ENCODE measurements around the gene FKTN.
"Not testable (repeated sequence)": the region's sequence is repeated elsewhere in the genome, so short reads cannot be mapped to it uniquely, and the experiment has no call there.

Gene FKTN

DNA sequence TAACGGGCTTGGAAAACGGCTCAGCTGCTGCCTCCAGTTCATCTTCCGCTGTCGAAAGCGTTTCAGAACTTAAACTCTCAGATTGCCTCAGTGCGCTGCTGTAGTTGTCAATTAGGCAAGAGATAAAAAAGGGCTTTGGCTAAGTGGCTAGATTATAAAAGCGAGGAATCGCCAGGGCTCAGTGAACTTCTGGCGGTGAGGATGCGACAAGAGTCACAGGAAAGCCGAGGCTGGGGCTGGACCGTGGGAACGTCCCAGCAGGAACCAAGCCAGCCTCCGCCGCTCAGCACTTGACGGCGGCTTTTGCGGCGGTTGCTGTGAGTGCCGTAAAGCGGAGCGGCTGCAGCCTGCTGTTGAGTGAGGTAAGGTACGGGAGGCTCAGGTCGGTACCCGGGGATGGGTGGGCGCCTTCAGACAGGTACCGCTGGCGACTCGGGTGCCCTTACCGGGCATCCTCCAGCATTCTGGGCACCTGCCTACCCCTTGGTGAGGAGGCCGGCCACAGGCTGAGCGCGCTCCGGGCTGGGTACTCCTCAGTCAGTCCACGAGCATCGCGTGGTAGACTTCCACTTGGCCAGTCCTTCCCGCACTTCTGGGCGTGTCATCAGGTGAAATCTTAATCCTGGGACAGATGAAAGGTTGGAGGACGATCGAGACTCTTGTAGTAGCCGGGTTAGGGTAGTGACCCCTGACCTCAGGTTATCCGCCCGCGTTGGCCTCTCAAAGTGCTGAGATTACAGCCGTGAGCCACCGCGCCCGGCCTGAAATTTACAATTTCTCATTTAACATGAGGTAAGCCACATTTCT is at the start of gene FKTN:
Gene FKTN, plus strand, starts transcription at position 328 of the 807 bp plus-strand sequence. CDS start 16,902 bp downstream, outside the sequence.
- DNase-seq = peak; percentile 76

DNA sequence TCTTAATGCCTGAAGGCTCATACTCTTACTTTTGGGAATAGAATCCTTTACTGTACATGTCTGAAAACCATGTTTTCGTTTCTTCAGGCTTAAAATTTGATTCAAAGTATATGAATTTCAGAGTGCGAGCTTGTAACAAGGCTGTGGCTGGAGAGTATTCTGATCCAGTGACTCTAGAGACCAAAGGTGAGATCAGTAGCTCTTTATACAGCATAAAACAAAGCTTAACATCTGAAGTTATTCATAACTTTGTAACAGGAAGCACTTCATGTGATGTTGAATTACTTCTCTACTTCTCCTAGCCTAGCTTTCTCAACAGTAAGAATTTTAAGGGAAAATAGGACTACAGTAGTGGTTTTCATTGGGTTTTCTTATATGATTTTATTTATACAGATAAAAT is 49.4 kb upstream of the FKTN start:
- DNase-seq = no peak

DNA sequence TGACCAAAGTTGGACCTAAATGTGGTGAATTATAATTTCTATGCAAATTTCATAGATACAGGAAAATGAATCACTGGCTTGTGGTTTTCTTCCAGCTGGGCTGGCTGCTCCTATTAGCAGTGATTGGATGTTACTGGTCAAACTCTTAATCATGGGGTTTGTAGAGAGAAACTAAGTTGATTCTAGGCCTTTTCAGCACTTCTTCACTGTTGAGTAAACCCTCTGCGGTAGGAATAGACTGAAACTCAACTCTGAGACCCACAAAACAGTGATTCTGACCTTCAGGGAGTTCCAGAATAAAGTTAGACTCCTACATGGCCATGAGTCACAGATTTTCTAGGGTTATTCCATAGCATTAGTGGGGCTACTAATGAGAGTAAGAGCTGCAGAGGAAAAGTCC is 47.9 kb upstream of the FKTN start:
- no peak for DNase-seq

DNA sequence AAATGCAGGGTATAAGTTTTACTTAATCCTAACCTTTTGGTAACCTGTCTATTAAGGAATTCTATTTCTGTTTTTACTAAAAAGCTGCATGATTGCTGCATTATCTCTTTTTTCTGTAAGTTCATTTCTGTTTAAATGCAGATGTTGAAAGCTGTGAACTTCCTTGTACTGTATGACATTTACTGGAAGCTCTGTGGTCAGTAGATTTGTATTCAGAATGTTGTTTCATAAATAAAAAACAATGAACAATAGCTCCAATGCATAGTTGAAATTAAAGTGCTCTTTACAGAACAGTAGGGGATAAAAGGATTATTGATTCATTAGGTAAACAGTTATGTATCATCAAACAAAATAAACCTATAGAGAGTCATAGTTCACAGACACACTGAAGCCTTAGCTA is 46.5 kb upstream of the FKTN start:
- DNase-seq = no peak

DNA sequence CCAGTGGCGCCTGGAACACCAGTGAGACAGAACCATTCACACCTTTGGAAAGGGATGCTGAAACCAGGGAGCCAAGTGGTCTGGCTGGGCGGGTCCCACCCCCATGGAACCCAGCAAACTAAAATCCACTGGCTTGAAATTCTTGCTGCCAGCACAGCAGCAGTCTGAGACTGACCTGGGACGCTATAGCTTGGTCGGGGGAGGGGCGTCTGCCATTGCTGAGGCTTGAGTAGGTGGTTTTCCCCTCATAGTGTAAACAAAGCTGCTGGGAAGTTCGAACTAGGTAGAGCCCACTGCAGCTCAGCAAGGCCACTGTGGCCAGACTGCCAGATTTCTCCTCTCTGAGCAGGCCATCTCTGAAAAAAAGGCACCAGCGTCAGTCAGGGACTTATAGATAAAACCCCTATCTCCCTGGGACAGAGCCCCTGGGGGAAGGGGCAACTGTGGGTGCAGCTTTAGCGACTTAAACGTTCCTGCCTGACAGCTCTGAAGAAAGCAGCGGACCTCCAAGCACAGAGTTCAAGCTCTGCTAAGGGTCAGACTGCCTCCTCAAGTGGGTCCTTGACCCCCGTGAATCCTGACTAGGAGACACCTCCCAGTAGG is 42.0 kb upstream of the FKTN start:
- no peak for DNase-seq

DNA sequence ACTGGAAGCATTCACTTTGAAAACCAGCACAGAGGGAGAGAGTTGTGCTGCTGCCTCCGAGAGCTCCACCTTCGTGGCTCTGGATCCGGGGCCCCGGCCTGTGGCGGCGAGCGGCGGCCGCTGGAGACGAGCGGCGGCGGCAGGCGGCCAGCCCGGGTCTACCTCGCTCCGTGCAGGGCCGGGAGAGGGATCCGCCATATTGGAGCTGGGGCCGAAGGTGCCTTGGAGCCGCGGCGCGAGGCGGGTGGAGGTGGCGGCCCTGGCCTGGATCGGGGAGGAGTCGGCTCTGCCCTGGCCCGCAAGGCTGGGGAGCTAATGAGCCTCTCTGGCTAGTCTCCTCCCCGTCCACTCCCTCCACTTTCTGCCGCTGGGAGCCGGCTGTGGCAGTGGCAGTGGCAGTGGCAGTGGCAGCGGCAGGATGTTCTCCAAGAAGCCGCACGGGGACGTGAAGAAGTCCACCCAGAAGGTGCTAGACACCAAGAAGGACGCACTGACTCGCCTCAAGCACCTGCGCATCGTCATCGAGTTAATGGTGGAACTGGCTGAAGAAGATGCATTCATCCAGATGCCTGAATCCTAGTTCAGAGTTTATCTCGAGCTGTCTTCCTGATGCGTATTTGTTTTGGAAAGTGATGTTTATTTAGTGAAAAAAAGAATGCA is 38.1 kb upstream of the FKTN start:
- DNase-seq = peak; percentile 10

DNA sequence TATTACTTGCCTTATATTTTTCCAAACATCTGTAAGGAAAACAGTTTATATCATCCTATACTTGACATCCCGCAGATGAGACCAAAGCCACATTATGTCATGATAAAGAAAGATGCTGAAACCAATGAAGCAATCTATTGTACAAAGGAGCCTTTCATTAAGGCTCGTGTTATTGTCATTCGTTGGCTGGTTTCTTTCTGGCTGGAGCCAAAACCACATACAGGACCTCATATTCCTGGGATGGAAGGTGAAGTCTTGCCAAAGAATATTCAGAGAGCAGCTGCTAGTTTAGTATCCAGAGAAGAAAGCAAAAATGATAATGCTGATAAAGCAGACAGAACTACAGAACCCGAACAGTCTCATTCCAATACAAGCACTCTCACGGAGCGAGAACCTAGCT is 36.9 kb upstream of the FKTN start:
- not testable (repeated sequence) for DNase-seq

DNA sequence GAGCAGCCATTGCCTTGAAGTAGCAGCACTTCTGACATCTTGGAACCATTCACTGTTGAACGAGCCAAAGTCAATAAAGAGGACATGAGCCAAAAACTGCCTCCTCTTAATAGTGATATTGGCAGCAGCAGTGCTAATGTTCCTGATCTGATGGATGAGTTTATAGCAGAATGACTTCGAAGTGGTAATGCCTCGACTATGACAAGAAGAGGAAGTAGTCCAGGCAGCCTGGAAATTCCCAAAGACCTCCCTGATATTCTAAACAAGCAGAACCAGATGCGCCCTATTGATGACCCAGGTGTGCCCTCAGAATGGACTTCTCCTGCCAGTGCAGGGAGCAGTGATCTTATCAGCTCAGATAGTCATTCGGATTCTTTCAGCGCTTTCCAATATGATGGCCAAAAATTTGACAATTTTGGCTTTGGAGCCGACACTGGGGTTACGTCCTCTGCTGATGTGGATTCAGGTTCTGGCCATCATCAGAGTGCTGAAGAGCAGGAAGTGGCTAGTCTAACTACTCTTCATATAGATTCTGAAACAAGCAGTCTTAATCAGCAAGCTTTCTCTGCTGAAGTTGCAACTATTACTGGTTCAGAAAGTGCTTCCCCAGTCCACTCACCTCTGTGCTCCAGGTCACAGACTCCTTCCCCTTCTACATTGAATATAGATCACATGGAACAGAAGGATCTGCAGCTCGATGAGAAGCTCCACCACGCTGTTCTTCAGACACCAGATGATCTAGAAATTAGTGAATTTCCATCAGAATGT is 35.1 kb upstream of the FKTN start:
- DNase-seq = not testable (repeated sequence)

DNA sequence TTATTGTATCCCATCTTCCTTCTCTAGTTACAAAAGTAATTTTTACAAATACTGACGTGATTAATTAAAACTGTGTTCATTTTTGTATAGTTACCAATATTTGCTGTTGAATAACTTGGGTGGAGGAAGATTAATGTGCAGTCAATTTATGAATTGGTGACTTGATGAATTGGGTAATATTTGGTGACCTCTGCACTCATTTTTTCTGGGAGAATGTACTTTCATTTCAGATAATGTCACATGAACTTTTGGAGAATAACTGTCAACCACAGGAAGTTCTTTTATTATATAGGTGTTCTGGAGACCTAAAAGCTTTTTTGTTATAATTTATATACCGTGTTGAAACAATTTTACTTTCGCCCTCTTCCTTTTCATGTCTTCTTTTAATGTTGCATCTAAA is 26.4 kb upstream of the FKTN start:
- DNase-seq = no peak

DNA sequence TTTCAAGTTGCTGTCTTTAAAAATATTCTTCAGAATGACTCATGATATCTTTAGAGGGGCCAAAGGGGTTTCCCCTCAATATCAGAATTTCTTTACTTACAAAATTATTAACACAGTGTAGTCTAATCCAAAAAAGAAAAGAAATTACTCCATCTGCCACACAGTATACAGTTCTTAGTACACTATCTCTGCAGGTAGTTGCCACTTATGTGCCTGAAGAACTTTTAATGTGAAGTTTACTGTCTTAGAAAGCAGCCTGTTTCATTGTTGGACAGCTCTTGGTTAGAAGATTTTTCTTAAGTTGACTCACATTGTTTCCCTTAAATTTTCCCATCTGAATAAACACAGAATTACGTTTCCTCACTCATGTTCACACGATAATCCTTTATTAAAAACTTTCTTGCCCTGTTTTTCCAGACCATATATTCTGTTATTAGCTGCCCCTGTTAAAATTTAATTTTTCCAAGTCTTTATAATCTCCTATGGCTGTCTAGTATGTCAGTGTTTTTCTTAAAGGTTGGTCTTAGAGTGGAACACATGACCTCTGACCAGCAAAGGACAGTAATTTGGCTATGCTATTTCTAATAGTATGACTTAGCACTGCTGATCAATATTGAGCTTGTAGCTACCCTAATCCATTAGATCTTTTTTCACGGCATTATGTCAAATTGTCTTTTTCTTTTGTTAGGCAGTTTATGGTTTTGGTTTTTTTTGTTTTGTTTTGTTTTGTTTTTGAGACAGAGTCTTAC is 21.8 kb upstream of the FKTN start:
- DNase-seq = no peak

DNA sequence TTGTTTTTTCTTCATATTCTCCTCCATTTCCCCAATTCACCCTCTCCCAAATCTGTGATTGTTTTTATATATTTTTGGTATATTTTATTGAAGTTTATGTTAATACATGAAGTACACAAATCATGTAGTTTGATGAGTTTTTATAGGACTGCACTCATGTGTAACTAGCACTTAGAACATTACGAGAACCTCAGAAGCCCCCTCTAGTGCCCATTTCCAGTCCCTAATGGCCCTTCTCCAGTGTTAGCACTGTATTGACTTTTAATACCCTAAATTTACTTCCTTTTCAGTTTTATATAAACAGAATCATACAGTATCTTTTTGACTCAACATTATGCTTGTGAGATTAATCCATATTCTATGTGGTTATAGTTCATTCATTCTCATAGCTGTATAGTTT is 18.5 kb upstream of the FKTN start:
- DNase-seq = no peak

DNA sequence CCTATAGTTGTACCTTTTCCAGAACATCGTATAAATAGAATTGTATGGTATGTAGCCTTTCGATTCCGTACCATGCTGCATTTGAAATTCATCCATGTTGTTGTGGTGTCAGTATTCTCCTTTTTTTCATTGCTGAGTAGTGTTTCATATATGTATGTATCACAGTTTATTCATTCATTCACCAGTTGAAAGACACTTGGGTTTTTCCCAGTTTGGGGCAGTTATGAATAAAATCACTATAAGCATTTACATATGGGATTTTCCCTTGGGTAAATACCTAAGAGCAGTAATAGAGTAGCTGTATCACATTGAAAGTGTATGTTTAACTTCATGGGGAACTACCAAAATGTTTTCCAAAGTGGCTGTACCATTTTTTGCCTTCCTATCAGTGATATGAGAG is 16.1 kb upstream of the FKTN start:
- no peak for DNase-seq

DNA sequence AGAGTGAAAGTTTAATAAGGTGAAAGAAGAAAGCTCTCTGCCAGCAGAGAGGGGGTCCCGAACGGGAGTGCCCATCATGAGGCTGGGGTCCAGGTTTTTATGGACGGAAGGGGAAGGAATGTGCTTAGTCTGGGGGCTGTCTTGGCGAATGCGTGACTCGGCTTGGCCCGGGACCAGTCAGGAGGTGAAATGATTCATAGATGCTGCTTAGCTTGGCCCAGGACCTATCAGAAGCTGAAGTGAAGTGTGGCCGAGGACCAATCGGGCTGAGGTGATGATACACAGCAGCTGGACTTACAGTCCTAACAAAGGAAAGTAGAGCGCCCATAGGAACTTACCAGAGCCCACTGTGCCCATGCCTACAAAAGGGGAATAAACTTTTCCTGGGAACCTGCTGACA is 3.9 kb upstream of the FKTN start:
- DNase-seq = no peak

DNA sequence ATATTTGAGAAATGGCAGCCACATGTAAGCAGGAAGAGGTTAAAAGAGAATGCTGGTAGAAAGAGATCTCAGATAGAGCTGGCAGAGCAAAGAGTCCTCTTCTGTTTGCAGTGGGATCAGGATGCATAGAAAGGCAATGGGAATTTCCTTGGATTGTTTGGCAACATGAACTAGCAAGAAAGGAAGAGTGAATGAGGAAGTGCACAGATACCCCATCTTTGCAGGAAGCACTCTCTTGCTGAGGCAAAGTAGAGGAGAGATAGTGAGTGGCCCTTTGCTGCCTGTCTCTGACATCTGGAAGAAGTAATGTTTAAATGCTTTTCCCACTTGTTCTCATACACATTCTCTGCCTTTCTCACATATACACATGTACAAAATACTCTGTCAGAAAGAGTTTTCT is 14.5 kb downstream of the FKTN start:
- DNase-seq = no peak

DNA sequence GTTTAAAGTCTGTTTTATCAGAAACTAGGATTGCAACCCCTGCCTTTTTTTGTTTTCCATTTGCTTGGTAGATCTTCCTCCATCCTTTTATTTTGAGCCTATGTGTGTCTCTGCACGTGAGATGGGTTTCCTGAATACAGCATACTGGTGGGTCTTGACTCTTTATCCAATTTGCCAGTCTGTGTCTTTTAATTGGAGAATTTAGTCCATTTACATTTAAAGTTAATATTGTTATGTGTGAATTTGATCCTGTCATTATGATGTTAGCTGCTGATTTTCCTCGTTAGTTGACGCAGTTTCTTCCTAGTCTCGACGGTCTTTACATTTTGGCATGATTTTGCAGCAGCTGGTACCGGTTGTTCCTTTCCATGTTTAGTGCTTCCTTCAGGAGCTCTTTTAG is 22.0 kb downstream of the FKTN start:
- DNase-seq = not testable (repeated sequence)

DNA sequence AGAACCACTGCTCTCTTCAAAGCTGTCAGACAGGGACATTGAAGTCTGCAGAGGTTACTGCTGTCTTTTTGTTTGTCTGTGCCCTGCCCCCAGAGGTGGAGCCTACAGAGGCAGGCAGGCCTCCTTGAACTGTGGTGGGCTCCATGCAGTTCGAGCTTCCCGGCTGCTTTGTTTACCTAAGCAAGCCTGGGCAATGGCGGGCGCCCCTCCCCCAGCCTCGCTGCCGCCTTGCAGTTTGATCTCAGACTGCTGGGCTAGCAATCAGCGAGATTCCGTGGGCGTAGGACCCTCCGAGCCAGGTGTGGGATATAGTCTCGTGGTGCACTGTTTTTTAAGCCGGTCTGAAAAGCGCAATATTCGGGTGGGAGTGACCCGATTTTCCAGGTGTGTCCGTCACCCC is 23.6 kb downstream of the FKTN start:
- DNase-seq = not testable (repeated sequence)

DNA sequence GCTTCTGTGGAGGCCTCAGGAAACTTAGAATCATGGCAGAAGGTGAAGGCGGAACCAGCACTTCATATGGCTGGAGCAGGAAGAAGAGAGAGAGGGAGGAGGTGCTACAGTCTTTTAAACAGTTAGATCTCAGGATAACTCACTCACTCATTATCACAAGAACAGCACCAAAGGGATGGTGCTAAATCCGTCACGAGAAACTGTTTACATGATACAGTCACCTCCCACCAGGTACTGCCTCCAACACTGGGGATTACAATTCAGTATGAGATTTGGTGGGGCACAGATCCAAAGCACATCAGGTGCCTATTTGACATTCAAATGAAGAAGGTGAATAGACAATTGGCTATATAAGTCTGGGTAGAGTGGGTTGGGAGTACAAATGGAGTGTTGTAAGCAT is 35.2 kb downstream of the FKTN start:
- no peak for DNase-seq

DNA sequence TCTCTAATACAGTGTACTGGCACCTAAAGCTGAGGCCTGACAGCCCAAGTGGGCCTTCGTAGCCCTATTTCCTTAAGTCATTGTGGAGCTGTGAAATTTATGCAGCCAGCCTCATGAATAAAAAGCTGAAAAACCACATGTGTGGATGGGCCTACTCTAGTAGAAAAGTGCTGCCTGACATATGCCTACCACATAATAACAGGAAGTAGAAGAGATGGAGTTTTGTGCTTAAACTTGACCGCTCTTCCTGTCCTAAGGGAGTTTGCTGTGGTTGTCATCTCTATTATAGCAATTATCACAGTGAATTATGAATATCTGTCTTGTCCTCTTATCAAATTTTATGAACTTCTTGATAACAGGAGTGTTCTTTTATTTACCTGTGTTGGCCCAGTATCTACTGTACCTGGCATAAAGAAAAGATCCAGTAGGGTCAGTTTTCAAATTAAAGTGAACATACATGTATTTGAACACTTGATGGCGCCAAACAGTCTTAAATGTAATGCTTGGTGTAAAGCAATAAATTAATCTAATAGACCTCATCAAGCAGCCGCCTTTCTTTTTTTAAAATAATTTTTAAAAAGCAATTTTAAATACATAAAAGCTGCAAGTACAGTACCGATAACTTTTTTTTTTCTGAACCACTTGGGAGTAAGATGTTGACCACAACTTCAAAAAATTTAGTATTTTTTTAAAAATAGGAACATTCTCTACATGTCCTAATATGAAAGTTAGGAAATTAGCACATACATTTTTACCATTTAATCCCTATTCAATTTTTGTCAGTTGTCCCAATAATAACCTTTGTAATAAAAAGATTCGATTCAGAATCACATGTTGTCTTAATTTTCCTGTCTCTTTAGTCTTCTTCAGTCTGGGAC is 51.0 kb downstream of the FKTN start:
- no peak for DNase-seq

DNA sequence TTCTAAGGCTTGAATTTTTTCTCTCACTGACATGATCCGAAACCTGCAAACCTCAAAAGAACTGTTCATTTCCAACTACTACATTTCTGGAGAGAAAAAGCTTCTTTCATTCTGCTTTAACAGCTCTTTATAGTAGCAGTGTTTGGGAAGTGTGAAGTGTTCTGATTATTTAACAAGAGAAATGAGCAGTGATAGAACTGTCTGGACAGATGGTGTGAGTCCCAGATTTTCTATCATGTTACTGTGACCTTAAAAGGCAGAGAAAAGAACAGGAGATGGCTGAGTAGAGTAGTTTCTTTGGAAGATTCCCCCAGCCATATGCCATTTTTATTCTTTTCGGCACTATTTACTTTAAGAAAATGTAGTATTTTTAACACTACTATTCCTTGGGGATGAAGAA is 63.1 kb downstream of the FKTN start:
- no peak for DNase-seq

DNA sequence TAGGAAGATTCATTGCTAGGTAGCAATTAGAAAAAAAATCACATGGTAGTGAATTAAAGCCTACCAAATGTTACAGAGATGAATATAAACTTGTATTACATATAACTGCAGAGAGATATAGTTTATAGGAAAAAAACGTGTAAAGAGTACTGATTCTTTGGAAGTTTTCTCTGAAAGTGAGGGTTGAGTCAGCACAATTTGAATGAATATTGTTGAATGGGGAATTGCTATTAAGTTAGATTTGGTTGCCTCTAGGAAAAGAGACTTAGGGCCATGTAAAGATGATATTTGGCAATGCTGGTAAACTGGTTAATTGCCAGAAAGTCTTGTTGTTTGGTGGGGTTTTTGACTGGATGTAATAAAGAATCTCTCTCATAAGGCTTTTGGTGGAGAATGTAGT is 67.2 kb downstream of the FKTN start:
- DNase-seq = no peak

DNA sequence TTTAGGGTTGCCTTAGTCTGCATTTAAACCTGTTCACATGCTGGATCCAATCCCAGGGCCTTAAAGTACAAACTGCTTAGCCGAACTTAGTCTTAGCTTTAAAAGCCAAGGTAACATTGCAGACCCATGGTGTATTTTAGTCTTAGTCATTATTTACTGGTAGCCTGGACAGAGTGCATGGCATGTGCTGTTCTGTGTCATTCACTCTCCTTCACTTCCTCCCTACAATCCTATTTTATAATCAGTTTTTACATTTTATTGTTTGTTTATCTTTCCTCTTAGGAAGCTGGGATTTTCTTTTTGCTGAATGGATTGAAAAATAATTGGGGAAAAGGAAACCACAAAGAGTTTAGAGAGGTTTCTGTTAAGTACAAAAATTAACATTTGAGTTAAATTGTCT is 74.9 kb downstream of the FKTN start:
- no peak for DNase-seq

DNA sequence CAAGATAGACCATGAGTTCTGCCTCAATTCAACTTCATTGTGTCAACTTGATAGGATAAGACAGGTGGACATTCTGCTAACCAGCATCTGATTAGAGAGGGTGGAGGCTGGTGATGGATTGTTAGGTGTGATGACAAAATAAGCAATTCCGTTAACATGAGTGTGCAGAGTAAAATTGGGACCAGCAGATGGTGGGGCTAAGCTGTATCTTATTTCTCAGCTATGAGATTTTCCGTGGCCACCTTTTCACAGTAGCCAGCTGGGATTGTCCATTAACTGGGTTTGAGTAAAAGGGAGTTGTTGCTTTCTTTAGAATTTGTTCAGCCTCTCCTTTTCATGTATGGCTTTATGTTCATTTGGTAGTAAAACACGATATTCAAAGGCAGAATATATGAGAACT is 75.5 kb downstream of the FKTN start:
- no peak for DNase-seq
